Activated CD4-positive, alpha-beta memory T cell treated with anti-CD3 and anti-CD28 coated beads for 36 hours (primary cell): ENCODE results near the gene DDX41. TPM values are rescaled to one million over a fixed set of nuclear protein-coding genes. Genes with fewer than 3 reads are reported as not detected.

Experiments
- CTCF ChIA-PET: fragments of 350-600 bp; sonication (Branson Sonifier 250); formaldehyde crosslinking; loops from one replicate; lab custom pipeline; 2021; ENCODE audit warnings: antibody characterized with exemption, inconsistent platforms; lab: Charles Lee
- POLR2A ChIA-PET: fragments of 350-600 bp; sonication (Branson Sonifier 250); formaldehyde crosslinking; loops from one replicate; lab custom pipeline; 2021; ENCODE audit warnings: antibody characterized with exemption; lab: Charles Lee
- DNase-seq: peaks from one replicate; pipeline ENCODE4 v3.0.0-alpha.2; 2020
- H3K27ac Mint-ChIP-seq: one replicate; pipeline ENCODE4 v1.8.0; 2021; ENCODE audit warnings: mixed read lengths
- H3K27me3 Mint-ChIP-seq: one replicate; pipeline ENCODE4 v1.8.0; 2021; ENCODE audit warnings: mixed read lengths
- H3K36me3 Mint-ChIP-seq: one replicate; pipeline ENCODE4 v1.8.0; 2021; ENCODE audit warnings: mixed read lengths
- H3K4me1 Mint-ChIP-seq: one replicate; pipeline ENCODE4 v1.8.0; 2021; ENCODE audit warnings: low read depth, mixed read lengths
- H3K4me3 Mint-ChIP-seq: one replicate; pipeline ENCODE4 v1.8.0; 2021; ENCODE audit warnings: mild to moderate bottlenecking, mixed read lengths
- H3K9me3 Mint-ChIP-seq: one replicate; pipeline ENCODE4 v1.8.0; 2021; ENCODE audit warnings: mixed read lengths
- intact Hi-C: fragments of 100-400 bp; cut with micrococcal nuclease; formaldehyde crosslinking; loops from one replicate; pipeline ENCODE4 v1.15.1; 2023
- total RNA-seq, 2 experiments: library from RNA; stranded (reverse); gene quantifications; one replicate each; pipeline ENCODE4 v1.2.3, GENCODE V29; 2021

DDX41 gene
- total RNA-seq, 2 experiments from 2014 or later: 143 to 145 TPM

DNA sequence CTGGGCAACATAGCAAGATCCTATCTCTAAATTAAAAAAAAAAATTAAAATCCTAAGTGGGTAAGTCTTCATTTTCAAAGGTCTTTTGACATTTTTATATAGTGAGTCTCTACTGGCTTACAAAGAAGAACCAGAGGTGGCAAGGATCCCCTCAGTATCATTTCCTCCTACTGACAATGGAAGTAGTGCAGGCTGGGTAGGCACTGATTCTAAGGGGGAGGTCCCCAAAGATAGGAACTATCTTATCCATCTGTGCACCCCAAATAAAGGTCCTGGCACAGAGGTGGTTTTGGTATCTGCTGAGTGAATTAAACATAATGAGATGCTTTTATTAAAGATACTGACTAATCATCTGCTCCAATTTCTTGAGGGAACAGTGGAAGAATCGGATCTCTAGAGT is 33.4 kb upstream of the DDX41 start:
- H3K9me3 Mint-ChIP-seq: no peaks in the 10 kb centered on the region
- ChIA-PET CTCF (interaction anchor here (0.9 to 1.1 kb wide), 2 partner anchors 11 to 52 kb away, joined by 3 to 4 read pairs; no protein-coding TSS in a partner anchor), POLR2A (no interaction called here)
- no peak for DNase-seq
- H3K36me3 Mint-ChIP-seq: peaks cover 8% of the 10 kb centered on the region
- intact Hi-C loops: loop anchor here (5.0 kb wide), 1 partner anchor 33 kb away; the partner anchor contains the start of gene DDX41
- H3K4me1 Mint-ChIP-seq: peaks cover 38% of the 10 kb centered on the region
- H3K27ac Mint-ChIP-seq: no peak overlapping the region
- H3K4me3 Mint-ChIP-seq: no peak overlapping the region
- no peaks in the 10 kb centered on the region for H3K27me3 Mint-ChIP-seq

DNA sequence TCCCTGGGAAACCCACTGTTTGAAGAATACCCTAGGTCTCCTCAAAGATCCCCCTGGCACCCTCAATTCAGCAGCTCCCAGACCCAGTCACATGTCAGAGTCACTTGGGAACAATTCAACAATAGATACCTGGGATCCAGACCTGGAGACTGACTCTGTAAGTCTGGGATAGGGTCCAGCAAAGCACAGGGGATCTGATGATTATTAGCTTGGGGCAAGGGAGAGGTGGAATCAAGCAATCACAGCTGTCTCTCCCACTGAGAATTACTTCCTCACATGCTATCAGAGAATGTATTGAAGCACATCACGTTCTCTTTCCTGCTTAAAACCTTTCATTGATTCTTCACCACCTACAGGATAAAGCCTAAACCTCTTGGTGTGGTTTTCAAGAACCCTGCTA is 31.7 kb upstream of the DDX41 start:
- ChIA-PET CTCF (interaction anchor here (0.7 to 1.6 kb wide), 2 partner anchors 12 to 145 kb away, joined by 4 to 8 read pairs; no protein-coding TSS in a partner anchor), POLR2A (no interaction called here)
- Mint-ChIP-seq H3K9me3 (no peaks in the 10 kb centered on the region), H3K27ac (no peak overlapping the region), H3K4me3 (no peak overlapping the region), H3K4me1 (peaks cover 34% of the 10 kb centered on the region), H3K27me3 (no peaks in the 10 kb centered on the region), H3K36me3 (peaks cover 8% of the 10 kb centered on the region)
- intact Hi-C loops: no loop called here
- no peak for DNase-seq

DNA sequence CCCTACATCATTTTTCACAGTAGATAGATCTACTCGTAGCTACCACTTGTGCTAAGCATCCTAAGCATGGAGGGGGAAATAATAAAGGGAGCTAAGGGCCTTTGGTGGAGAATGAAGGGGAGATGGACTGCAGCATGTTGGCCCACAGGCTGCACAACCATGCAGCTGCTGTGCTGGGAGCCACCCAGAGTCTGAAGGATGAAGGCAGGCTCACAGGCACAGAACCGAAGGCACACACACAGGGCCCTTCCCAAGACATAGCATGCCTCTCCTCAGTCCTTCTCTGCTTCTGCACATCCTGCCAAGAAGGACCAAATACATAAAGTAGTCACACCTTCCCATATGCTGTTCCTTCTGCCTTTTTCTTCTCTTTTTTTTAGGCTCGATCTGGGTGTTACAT is 31.0 kb upstream of the DDX41 start:
- POLR2A ChIA-PET: no interaction called here
- intact Hi-C loops: no loop called here
- no peak overlapping the region for H3K27ac Mint-ChIP-seq

DNA sequence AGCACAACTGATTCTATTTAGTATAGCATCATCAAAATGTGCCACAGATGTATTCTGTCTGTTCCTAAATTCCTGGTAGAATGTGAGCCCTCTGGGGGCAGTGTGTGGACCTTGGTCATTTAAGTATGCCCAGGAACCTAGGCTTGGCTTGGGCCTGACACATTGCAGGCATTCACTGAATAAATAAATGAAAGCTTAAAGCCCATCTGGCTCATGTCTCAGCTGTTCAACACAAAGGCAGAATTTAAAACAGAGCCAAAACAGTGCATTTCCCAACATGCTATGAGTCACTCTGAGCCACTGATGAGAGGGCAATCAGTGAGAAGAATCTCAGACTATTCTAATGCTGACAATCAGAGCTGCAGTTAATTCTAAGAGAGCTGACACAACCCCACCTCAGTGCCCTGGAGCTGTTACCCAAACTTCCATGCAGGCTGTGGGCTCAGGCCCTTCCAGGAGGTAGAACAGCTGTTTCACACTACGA is 29.5 kb upstream of the DDX41 start:
- POLR2A ChIA-PET: no interaction called here
- Mint-ChIP-seq H3K36me3 (peaks cover 3% of the 10 kb centered on the region), H3K9me3 (no peaks in the 10 kb centered on the region), H3K27ac (peak overlapping the region; percentile 25), H3K27me3 (no peaks in the 10 kb centered on the region), H3K4me1 (peaks cover 17% of the 10 kb centered on the region), H3K4me3 (no peak overlapping the region)
- no peak for DNase-seq
- intact Hi-C loops: no loop called here
- CTCF ChIA-PET: interaction anchor here (0.9 to 1.2 kb wide), 2 partner anchors 8 to 45 kb away, joined by 3 to 4 read pairs; no protein-coding TSS in a partner anchor

More for the DNA sequence above, 31.0 kb upstream of the DDX41 start:
- peaks cover 26% of the 10 kb centered on the region for H3K4me1 Mint-ChIP-seq
- H3K27me3 Mint-ChIP-seq: no peaks in the 10 kb centered on the region
- no peaks in the 10 kb centered on the region for H3K9me3 Mint-ChIP-seq
- DNase-seq: no peak
- peaks cover 8% of the 10 kb centered on the region for H3K36me3 Mint-ChIP-seq
- H3K4me3 Mint-ChIP-seq: no peak overlapping the region
- CTCF ChIA-PET: interaction anchor here (0.7 to 1.6 kb wide), 2 partner anchors 13 to 145 kb away, joined by 4 to 8 read pairs; no protein-coding TSS in a partner anchor

DNA sequence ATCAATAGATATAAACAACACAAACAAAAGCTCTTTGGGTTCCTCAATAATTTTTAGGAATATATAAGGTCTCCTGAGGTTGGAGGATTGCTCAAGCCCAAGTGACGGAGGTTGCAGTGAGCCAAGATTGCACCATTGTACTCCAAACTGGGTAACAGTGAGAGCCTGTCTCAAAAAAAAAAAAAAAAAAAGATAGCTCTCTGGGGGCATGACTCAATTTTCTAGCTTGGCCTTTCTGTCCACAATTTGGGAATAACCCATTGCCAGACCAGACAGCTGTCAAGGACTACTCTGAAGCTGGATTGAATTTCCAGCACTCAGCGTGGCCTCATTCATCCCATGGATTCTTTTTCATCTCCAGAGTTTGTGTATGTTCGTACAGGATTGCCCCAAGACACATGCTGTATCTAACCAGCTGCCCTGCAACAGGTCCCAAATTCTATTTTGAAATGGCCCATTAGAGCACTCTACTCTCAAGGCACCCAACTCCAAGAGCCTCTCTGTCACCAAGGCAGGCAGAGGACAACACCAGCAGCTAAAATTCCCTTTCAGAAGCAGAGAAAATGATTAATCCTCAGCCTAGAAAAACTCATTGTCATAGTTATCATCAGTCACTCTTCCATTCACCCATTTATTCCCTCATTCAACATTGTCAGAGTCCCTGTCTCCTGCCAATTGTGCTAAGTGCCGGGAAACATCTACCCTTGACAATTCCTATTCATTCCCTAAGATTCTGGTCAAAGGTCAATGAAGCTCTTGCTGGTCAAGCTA is 28.9 kb upstream of the DDX41 start:
- H3K27me3 Mint-ChIP-seq: no peaks in the 10 kb centered on the region
- H3K27ac Mint-ChIP-seq: peak overlapping the region; percentile 25
- H3K4me3 Mint-ChIP-seq: no peak overlapping the region
- DNase-seq: no peak
- intact Hi-C loops: no loop called here
- peaks cover 3% of the 10 kb centered on the region for H3K36me3 Mint-ChIP-seq
- ChIA-PET POLR2A (no interaction called here), CTCF (interaction anchor here (0.9 to 1.2 kb wide), 2 partner anchors 8 to 45 kb away, joined by 3 to 4 read pairs; no protein-coding TSS in a partner anchor)
- no peaks in the 10 kb centered on the region for H3K9me3 Mint-ChIP-seq
- H3K4me1 Mint-ChIP-seq: peaks cover 20% of the 10 kb centered on the region

DNA sequence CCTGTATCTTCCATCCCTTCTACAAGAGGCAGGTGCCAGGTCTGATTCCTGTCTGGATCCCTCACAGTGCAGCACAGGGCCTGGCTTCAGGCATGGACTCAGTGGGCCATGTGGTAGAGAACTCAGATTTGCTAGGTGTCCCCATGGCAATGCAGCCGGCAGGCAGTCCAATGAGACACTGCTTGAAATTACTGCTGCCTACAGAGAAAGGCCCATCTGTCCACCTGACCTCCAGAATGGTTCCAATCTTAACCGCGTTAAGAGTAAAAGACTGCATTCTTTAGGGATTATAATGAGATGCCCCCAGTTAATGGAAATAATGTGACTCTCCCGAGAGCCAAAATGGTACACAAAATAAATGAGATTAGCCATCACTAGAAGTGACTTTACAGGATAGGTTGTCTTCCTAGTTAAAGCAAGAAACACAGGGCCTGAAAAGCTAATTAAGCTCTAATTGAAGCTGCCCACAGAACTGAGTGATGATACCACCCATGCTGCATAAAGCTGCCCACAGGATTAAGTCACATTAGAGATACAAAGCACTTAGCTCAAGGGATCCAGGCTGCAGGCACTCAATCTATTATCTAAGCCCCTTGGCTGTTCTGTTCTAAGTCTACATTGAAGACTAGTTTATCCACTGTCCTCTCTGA is 26.2 kb upstream of the DDX41 start:
- no peak overlapping the region for H3K27ac Mint-ChIP-seq
- H3K4me1 Mint-ChIP-seq: peaks cover 17% of the 10 kb centered on the region
- ChIA-PET CTCF (interaction anchor here (0.7 kb wide), 1 partner anchor 42 kb away, joined by 3 read pairs; no protein-coding TSS in a partner anchor), POLR2A (no interaction called here)
- H3K27me3 Mint-ChIP-seq: no peaks in the 10 kb centered on the region
- no peaks in the 10 kb centered on the region for H3K9me3 Mint-ChIP-seq
- no peak for DNase-seq
- H3K4me3 Mint-ChIP-seq: no peak overlapping the region
- peaks cover 4% of the 10 kb centered on the region for H3K36me3 Mint-ChIP-seq
- intact Hi-C loops: no loop called here

DNA sequence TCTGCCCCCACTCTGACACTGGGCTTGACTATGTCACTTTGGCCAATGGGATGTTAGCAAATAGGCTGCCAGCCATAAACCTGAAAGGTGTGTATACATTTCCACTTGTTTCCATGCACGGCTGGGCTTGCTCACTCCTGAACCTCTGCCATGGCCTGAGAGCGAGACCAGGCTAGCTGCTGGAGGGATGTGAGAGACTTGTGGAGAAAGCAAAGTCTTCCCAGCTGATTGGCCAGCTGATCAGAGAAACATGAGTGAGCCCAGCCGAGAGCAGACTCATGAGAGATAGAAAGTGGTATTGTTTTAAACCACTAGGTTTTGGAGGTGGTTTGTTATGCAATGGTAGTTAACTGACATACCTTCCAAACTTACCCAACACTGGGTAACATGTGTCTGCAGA is 23.7 kb upstream of the DDX41 start:
- Mint-ChIP-seq H3K4me1 (peaks cover 7% of the 10 kb centered on the region), H3K27ac (no peak overlapping the region), H3K36me3 (peaks cover 12% of the 10 kb centered on the region), H3K4me3 (no peak overlapping the region), H3K27me3 (no peaks in the 10 kb centered on the region), H3K9me3 (no peaks in the 10 kb centered on the region)
- intact Hi-C loops: no loop called here
- no peak for DNase-seq
- ChIA-PET POLR2A (no interaction called here), CTCF (interaction anchor here (1.5 kb wide), 1 partner anchor 21 kb away, joined by 3 read pairs; no protein-coding TSS in a partner anchor)

DNA sequence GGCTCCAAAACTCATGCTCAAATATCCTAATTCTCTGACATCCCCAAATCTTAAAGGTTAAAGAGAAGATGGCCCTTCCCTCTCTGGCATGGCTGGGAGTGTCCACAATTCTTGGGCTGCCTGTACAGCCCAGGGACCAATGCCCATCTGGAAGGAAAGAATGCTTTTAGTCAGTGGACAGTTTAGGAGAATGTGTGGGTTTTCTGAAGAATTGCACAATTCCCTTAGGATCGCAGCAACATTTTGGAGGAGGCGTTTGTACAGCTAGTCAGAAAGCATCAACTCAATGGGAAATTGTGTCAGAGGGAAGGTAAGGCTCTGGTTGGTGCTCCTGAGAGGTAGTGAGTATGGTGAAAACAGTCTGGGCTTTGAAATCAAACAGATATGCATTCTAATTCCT is 22.6 kb upstream of the DDX41 start:
- Mint-ChIP-seq H3K36me3 (peaks cover 13% of the 10 kb centered on the region), H3K4me3 (no peak overlapping the region), H3K27me3 (no peaks in the 10 kb centered on the region), H3K9me3 (no peaks in the 10 kb centered on the region), H3K27ac (no peak overlapping the region), H3K4me1 (peaks cover 4% of the 10 kb centered on the region)
- no peak for DNase-seq
- ChIA-PET POLR2A (no interaction called here), CTCF (interaction anchor here (1.5 kb wide), 1 partner anchor 22 kb away, joined by 3 read pairs; no protein-coding TSS in a partner anchor)
- intact Hi-C loops: no loop called here

DNA sequence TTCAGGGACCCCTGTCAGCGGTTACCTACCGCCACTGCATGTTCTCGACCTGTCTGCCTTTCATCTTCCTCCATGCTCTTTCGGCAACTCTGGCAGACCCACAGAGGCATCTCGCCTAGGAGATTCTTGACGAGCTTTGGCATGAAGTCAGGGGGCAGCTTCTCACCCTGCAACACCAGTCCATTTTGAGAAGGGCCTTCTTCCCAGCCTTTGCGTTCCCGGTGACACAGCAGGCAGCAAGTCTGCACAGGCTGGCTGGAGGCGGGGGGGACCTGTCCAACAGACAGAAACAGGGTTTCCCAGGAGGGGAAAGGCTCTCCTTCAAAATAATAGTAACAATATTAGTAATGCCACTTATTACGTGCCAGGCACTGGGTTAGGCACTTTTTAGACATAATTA is 22.1 kb upstream of the DDX41 start:
- Mint-ChIP-seq H3K36me3 (peaks cover 14% of the 10 kb centered on the region), H3K9me3 (no peaks in the 10 kb centered on the region), H3K4me1 (peaks cover 4% of the 10 kb centered on the region), H3K27ac (no peak overlapping the region), H3K27me3 (no peaks in the 10 kb centered on the region), H3K4me3 (no peak overlapping the region)
- intact Hi-C loops: no loop called here
- no peak for DNase-seq
- ChIA-PET POLR2A (no interaction called here), CTCF (no interaction called here)

DNA sequence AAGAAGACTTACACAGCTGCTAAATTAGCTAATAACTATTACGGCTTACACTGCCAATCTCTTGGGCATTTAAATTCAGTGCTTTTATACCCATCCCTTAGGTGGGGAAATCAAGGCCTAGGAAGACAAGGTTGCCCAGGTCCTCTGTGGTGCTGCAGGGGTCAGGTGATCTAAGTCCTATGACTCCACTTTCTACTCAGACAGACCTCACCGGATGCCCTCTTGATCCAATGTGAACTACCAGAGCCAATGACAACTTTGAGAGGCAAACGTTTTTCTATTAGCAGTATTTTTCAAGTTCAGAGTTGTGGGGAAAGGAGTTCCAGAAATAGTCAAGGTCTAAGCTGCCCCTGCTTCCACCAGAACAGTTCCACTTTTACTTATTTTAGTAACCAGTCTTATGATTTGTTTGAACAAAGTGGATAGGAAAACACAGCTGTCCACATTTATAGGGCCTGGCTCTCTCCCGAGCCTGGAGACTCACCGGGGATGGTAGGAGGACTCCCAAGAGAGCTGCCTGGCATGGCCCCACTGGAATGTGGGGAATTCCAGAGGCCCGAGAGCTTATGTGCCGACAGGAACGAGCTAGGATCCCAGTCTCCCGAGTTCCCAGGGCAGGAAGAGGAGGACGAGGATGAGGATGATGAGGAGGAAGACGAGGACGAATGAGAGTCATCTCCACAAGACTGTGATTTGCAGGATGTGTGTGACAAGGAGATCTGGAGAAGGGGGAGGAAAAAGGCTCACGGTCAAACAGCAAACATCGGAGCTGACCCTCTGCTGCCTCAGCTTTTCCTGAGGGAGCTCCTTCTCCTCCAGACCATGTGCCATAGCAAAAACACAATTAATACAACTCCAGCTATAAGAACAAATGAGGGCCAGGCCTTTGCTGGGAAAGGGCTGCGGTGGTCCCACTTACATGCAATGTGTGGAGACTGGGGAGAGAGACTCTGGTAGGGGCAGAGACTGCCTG is 20.9 kb upstream of the DDX41 start:
- Mint-ChIP-seq H3K27me3 (no peaks in the 10 kb centered on the region), H3K27ac (no peak overlapping the region), H3K4me3 (no peak overlapping the region), H3K4me1 (peaks cover 4% of the 10 kb centered on the region), H3K36me3 (peaks cover 16% of the 10 kb centered on the region), H3K9me3 (no peaks in the 10 kb centered on the region)
- POLR2A ChIA-PET: no interaction called here
- DNase-seq: no peak
- CTCF ChIA-PET: interaction anchor here (0.8 to 1.1 kb wide), 3 partner anchors 8 to 37 kb away, joined by 3 to 5 read pairs (median 3); no protein-coding TSS in a partner anchor
- intact Hi-C loops: no loop called here

DNA sequence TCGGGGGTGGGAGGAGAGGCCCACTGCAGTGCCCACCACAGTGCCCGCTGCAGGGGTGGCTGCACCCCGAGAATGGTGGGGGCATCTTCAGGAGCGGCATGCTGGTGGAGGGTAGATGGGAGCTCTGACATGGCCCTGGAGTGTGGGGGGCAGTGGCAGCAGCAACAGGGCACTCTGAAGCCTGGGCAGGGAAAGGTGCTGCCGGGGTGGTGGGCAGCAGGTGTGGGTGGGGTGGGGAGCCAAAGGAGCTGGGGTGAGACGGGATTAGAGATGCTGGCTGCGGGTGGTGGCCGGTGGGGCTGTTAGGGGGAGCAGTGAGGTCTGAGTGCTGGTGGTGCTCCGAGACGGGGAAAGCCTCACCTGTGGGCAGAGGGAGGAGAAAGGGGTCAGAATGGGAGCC is 19.6 kb upstream of the DDX41 start:
- no peak for DNase-seq
- no peaks in the 10 kb centered on the region for H3K27me3 Mint-ChIP-seq
- peaks cover 4% of the 10 kb centered on the region for H3K4me1 Mint-ChIP-seq
- H3K9me3 Mint-ChIP-seq: no peaks in the 10 kb centered on the region
- intact Hi-C loops: no loop called here
- no peak overlapping the region for H3K4me3 Mint-ChIP-seq
- peaks cover 20% of the 10 kb centered on the region for H3K36me3 Mint-ChIP-seq
- ChIA-PET POLR2A (no interaction called here), CTCF (interaction anchor here (1.2 kb wide), 1 partner anchor 35 kb away, joined by 3 read pairs; no protein-coding TSS in a partner anchor)
- no peak overlapping the region for H3K27ac Mint-ChIP-seq
